HG02763 (cell line): Measurements from ENCODE around the gene ADORA3.
"Not testable (repeated sequence)": the region's sequence is repeated elsewhere in the genome, so short reads cannot be mapped to it uniquely, and the experiment has no call there.

Experiments used
- ATAC-seq: cut with Tn5 transposase; IDR thresholded peaks from one replicate; pipeline ENCODE4 v1.9.1; 2021; ENCODE audit warnings: mild to moderate bottlenecking, moderate library complexity; ENCODE audit not compliant: unreplicated experiment

The ADORA3 gene

GRCh38 chr1:111503585-111504060 is at the start of gene ADORA3, which contains the start of gene TMIGD3:
TSS of gene ADORA3 (minus strand) at chr1:111503633. CDS start at chr1:111503354, 279 bp downstream.
TSS of gene TMIGD3 (minus strand) at chr1:111503633. CDS start at chr1:111503354, 279 bp downstream.
- ATAC-seq, result no peak

DNA sequence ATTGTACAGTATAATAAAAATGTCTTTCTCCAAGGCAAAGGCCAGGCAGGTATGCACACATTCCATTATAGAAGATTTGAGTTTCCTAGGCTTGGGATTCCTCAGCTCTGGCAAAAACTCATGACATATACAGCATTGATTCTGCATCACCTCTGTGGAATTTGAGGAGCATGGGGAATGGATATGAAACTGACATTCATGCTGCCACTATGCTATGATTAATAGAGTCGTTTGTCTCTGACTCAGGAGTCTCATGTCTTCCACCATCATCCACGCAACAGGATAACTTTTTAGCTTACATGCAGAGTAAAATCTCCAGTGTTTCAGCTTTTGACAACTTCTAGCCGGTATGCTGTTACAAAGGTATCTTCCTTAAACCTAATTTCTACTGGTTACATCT is 49.8 kb upstream of the ADORA3 start:
- no peak for ATAC-seq

GRCh38 chr1:111552587-111552986 is 49.2 kb upstream of the ADORA3 start:
- ATAC-seq, result no peak

GRCh38 chr1:111551623-111552411 is 48.4 kb upstream of the ADORA3 start:
- no peak for ATAC-seq

- not testable (repeated sequence) for ATAC-seq
These were observed 44.4 kb upstream of the ADORA3 start for GRCh38 chr1:111547786-111548185.

- no peak for ATAC-seq
These were observed 38.8 kb upstream of the ADORA3 start for GRCh38 chr1:111542187-111542586.

- ATAC-seq, result no peak
These were observed 38.3 kb upstream of the ADORA3 start for GRCh38 chr1:111541721-111542120.

DNA sequence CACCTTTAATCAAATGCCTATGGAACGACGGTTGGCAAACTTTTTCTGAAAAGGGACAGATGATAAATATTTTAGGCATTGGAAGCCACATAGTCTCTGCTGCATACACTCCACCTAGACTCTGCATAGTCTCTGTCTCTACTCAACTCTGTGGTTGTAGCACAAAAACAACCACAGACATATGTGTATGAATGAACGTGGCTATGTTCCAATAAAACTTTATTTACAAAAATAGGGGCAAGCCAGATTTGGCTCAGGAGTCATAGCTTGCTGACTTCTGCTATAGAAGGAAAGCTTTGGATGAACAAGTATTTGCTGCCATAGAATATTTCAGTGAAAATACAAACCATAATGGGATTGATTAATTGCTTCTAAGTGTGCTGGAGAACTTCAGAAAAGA is 37.5 kb upstream of the ADORA3 start:
- no peak for ATAC-seq

DNA sequence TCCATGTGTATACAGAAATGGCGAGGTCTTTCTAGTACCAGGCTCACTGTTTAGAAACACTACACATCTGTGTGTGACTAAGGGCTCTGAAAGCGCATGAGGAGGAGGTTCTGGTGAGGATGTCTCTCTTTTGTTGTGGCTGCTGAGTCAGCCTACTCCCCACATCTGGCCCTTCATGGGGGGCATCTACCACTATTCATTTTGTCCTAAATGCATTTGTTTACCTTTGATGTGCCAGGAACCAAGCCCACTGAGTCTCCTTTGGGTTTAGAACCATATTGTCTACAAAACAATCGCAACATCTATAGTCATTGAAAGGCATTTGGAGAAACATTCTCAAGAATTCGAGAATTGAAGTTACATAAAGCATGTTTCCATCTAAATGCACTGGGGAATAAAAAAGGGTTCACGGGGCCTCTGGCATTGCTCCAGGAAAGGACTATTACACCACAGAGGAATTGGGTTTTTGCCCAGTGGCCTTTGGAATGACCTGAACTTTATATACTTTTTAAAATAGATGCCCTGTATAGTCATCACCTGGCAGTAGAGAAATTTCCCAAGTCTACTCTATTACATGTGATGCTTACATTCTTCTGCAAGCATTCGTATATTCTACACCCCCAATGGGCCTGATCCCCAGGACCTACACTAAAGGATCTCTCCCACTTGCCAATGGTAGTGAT is 35.1 kb upstream of the ADORA3 start:
- ATAC-seq, result no peak

GRCh38 chr1:111535256-111536191 is 32.1 kb upstream of the ADORA3 start:
- no peak for ATAC-seq

DNA sequence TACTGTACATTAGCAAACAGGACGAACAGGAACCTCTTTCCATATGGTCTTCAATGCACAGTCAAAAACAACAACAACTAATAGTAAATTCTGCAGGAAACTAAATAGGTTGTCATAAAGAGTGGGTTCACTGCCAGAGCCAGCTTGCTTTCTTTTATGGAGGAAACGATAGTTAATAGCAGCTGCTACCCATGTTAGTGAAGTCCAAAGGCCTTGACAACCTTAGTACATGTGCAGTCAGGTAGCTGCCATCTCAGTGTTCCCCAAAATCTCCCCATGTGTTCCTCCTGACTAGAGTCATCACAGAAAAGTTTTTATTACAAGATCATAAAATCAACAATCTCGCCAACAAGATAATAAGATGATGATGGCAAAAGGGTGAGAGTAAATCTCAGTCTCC is 16.6 kb upstream of the ADORA3 start:
- ATAC-seq, result no peak

DNA sequence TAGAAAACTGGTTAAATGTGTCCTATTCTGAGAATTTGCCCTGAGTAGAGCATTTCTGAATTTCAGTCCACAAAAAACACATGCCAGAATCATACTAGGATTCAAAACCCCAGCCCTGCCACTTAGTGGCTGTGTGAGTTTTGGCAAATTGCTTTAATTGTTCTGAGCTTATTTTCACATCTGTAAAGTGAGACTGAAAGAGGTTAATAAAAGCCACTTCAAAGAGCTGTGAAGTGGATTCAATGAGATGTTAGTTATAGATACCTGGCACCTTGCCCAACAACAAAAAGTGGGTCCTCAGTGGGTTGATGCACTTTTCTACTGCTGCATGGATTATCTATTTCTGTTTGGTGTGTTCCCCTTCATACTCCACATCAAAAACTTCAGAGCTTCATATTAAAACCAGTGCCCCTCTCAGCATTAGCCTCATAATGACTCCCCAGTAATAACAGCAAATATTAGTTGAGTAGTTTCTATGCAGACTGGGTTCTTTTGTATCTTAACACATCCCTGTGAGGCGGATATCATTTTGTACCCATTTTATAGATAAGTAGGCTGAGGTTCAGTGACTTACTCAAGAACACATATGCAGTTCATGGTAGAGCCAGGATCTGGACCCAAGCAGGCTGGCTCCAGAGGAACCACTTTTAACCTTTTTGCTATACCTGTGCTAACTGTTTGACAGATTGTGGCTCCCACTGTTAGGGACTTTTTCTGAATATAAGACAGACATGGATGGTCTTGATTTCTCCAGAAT is 14.2 kb upstream of the ADORA3 start:
- no peak for ATAC-seq

GRCh38 chr1:111516005-111516535 is 12.6 kb upstream of the ADORA3 start:
- ATAC-seq, result peak; percentile 39

DNA sequence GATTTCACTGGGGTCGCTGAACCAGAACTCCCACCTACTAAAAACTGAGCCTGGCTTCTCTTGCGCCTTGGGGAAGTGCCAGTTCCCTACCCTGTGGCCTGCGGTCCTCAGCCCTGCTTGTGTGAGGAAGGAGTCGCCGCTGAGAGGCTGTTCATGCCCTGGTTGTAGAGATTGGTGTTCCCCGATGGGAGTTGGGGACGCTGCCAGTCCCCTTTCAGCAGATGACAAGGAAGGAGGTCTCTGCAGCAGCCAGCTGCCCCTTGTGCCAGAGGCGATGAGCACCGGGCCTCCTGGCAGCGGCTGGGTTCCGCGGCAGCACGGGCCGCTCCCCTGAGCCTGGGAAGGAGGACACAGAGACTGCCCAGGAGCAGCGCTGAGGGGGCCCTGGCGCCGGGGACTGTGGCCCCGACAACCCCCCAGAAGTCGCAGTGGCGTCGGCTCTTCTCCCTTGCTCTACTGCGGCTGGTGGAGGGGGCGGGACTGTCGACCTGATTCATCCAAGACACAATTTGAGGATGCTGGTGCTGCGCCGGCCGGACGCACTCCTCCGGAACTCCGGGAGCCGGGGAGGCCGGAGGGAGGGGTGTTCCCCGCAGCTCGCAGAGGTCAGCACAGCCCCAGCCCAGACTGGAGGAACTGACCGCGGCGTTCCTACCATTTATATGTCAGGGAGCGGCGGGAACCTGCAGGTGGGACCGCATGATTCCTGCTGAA is 12.0 kb upstream of the ADORA3 start:
- ATAC-seq, result peak; percentile 10

- no peak for ATAC-seq
These were observed 10.1 kb upstream of the ADORA3 start for GRCh38 chr1:111513410-111514020.

GRCh38 chr1:111512931-111513330 is 9.5 kb upstream of the ADORA3 start:
- ATAC-seq, result no peak

DNA sequence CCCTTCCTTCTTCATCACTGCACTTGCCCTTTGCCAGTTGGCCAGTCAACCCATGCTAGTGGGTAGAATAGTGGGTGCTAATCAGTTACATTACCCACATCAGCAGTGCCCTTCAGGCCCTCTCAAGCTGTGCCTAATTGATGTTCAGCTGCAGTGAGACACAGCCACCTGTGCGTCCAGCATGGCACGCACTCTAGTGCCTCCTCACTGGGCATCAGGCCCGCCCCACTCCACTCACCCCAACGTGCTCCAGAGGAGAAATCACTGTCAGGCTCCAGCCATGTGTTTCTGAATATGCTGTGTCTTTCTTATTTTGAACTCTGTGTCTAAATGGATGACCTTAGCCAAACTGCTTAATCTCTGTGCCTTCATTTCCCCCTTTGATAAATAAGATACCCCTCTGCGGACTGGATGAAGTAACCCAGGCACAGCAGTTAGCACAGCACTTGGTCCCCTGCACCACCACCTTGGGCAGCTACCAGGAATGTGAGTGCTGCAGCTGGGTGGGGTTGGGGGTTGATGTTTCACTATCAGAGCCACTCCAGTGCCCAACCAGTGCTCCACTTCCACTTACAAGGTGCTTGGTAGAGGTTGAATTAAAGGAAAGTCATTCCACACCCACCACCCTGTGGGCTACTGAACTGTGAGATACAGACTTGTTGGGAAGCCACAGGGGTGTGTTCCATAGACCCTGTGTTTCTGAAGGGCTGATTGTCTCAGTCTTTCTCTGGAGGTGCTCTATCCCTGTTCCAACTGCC is 8.9 kb upstream of the ADORA3 start:
- ATAC-seq, result no peak

DNA sequence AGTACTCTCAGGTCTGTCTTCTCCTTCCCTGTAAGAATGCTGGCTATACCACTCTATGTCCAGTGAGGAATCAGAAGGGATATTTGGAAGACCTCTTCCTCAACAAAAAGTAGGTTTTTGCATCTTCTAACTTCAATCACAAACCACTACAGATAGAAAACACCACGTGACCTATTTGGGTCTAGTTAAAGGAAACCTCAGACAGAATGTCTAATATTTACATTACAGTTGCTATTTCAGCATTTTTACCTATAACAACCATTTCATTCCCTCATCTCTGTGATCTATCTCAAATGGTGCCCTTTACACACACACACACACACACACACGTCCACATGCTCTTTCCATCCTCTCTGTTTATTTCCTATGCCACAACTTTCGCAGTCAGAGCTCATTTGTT is 7.9 kb upstream of the ADORA3 start:
- no peak for ATAC-seq
